Activated CD4-positive, alpha-beta T cell treated with anti-CD3 and anti-CD28 coated beads, Interleukin-2, amount 50 U/mL, for 1 hour (primary cell): ENCODE measurements around the gene PLPP2.
"Not testable (repeated sequence)": the region's sequence is repeated elsewhere in the genome, so short reads cannot be mapped to it uniquely, and the experiment has no call there.

ENCODE experiments used
- DNase-seq: peaks from one replicate; pipeline ENCODE4 v3.0.0-alpha.2; 2020

PLPP2 gene

GRCh38 chr19:256804-257203, 34.4 kb downstream of the PLPP2 start:
- DNase-seq = not testable (repeated sequence)

GRCh38 chr19:252421-253186, 38.6 kb downstream of the PLPP2 start:
- not testable (repeated sequence) for DNase-seq

- no peak for DNase-seq
Measured at GRCh38 chr19:246551-246950, 44.7 kb downstream of the PLPP2 start.

- DNase-seq = not testable (repeated sequence)
Measured at GRCh38 chr19:245900-246299, 45.3 kb downstream of the PLPP2 start.

- DNase-seq = no peak
Measured at GRCh38 chr19:245457-245856, 45.7 kb downstream of the PLPP2 start.
